ENCODE measurements around the gene IL5.
A peak's percentile ranks its signal among the peaks of the same experiment; 100 is the strongest.
"Not testable (repeated sequence)": the region's sequence is repeated elsewhere in the genome, so short reads cannot be mapped to it uniquely, and the experiment has no call there.

Gene IL5

GRCh38 chr5:132543472-132544201, at the start of gene IL5:
Gene IL5, minus strand, starts transcription at chr5:132543522. Its CDS starts 44 bp downstream, at chr5:132543478.
- DNase-seq (no peak), ATAC-seq (no peak)

- DNase-seq (no peak), ATAC-seq (no peak)
Observed at GRCh38 chr5:132592521-132592920, 49.2 kb upstream of the IL5 start.

- ATAC-seq (no peak), DNase-seq (no peak)
Observed at GRCh38 chr5:132591145-132591544, 47.8 kb upstream of the IL5 start.

- DNase-seq (no peak), ATAC-seq (no peak)
Observed at GRCh38 chr5:132589467-132589866, 46.1 kb upstream of the IL5 start.

GRCh38 chr5:132586063-132586462, 42.7 kb upstream of the IL5 start:
- DNase-seq: no peak
- no peak for ATAC-seq

GRCh38 chr5:132584560-132584959, 41.2 kb upstream of the IL5 start:
- not testable (repeated sequence) for DNase-seq, ATAC-seq

- peak; percentile 43 for ATAC-seq
- no peak for DNase-seq
Observed at GRCh38 chr5:132576123-132576522, 32.8 kb upstream of the IL5 start.

GRCh38 chr5:132566657-132567056, 23.3 kb upstream of the IL5 start:
- no peak for DNase-seq
- ATAC-seq: no peak

GRCh38 chr5:132564555-132564954, 21.2 kb upstream of the IL5 start:
- not testable (repeated sequence) for ATAC-seq, DNase-seq

GRCh38 chr5:132561601-132562000, 18.3 kb upstream of the IL5 start:
- DNase-seq: no peak
- no peak for ATAC-seq

- no peak for ATAC-seq
- DNase-seq: no peak
Observed at GRCh38 chr5:132559383-132560060, 16.2 kb upstream of the IL5 start.

GRCh38 chr5:132557478-132558172, 14.3 kb upstream of the IL5 start:
- peak; percentile 40 for DNase-seq

GRCh38 chr5:132556763-132557477, 13.6 kb upstream of the IL5 start, which contains the start of gene RAD50:
Gene RAD50, plus strand, starts transcription at chr5:132556977. Its CDS starts 348 bp downstream, at chr5:132557325.
- DNase-seq: peak; percentile 94
- ATAC-seq: peak; percentile 97

More at GRCh38 chr5:132557478-132558172, 14.3 kb upstream of the IL5 start:
- peak; percentile 51 for ATAC-seq

GRCh38 chr5:132556153-132556762, 12.9 kb upstream of the IL5 start:
- DNase-seq (no peak), ATAC-seq (no peak)

- peak; percentile 42 for ATAC-seq
- no peak for DNase-seq
Observed at GRCh38 chr5:132549576-132549975, 6.3 kb upstream of the IL5 start.

GRCh38 chr5:132548834-132549233, 5.5 kb upstream of the IL5 start:
- ATAC-seq, DNase-seq: not testable (repeated sequence)

- ATAC-seq (no peak), DNase-seq (no peak)
Observed at GRCh38 chr5:132547269-132547668, 3.9 kb upstream of the IL5 start.

- ATAC-seq (peak; percentile 51), DNase-seq (peak; percentile 45)
Observed at GRCh38 chr5:132546108-132546507, 2.8 kb upstream of the IL5 start.

- ATAC-seq (no peak), DNase-seq (no peak)
Observed at GRCh38 chr5:132540764-132541163, 2.6 kb downstream of the IL5 start.

GRCh38 chr5:132540149-132540548, 3.2 kb downstream of the IL5 start:
- ATAC-seq: no peak

GRCh38 chr5:132539716-132540115, 3.6 kb downstream of the IL5 start:
- ATAC-seq: no peak
- no peak for DNase-seq

More at GRCh38 chr5:132540149-132540548, 3.2 kb downstream of the IL5 start:
- no peak for DNase-seq

- ATAC-seq (no peak), DNase-seq (no peak)
Observed at GRCh38 chr5:132530946-132531345, 12.4 kb downstream of the IL5 start.

Data from stimulated activated naive CD8-positive, alpha-beta T cell treated with anti-CD3 and anti-CD28 coated beads, Interleukin-15, Interleukin-2, amounts not matched to agents 100 U/mL and 50 U/mL, for 24 hours (primary cell).